K562 (cell line): ENCODE data around the gene CDYL2. TPM values are rescaled to one million over a fixed set of nuclear protein-coding genes. Genes with fewer than 3 reads are reported as not detected.

Experiments
- MTF1 ChIP-seq: fragments of 250-450 bp; sonication (Bioruptor Pico); IDR thresholded peaks from 2 replicates; pipeline ENCODE4 v1.9.0; 2021; ENCODE audit warnings: moderate library complexity, mild to moderate bottlenecking, inconsistent platforms, borderline replicate concordance
- PHB2 ChIP-seq: fragments of 450-650 bp; IDR thresholded peaks from 2 replicates; pipeline ENCODE4 v1.6.1; 2017; ENCODE audit warnings: low read depth
- polyA plus RNA-seq, 8 experiments: library from polyadenylated mRNA; depleted of rRNA in 4 of 8; stranded (reverse) in 5 of 8; unstranded in 3 of 8; fragments of >200 nt; fragmentation: Nextera tagmentation in 2 of 8; fragmentation: Illumina TruSeq in 1 of 8; extraction: Ambion mirVana in 2 of 8; extraction: Trizol in 1 of 8; gene quantifications; 2 replicates each; pipeline versions ENCODE4 v1.2.1 to v1.2.3, GENCODE V29; 2011 to 2014; ENCODE audit warnings: inconsistent platforms in 1 of 8, missing spikeins in 1 of 8
- total RNA-seq, 7 experiments: library from RNA; depleted of rRNA in 6 of 7; stranded (reverse); fragments of >200 nt in 6 of 7; fragmentation: Illumina TruSeq in 2 of 7; extraction: Trizol in 2 of 7; gene quantifications; 2 replicates each; pipeline versions ENCODE4 v1.2.1 to v1.2.3, GENCODE V29; 2011 to 2021; ENCODE audit warnings: low replicate concordance in 1 of 7
- TF ChIP-seq, protein P1 (sequence below): sonication (generic); formaldehyde crosslinking; IDR thresholded peaks from 2 replicates; pipeline ENCODE4 v1.8.0; 2023; ENCODE audit warnings: missing genetic modification reagents, mild to moderate bottlenecking, borderline replicate concordance
- TF ChIP-seq, protein P2 (sequence below): fragments of 200-600 bp; sonication (generic); IDR thresholded peaks from one replicate; pipeline ENCODE4 v1.6.1; 2012; ENCODE audit warnings: mild to moderate bottlenecking, low read depth, low read length, inconsistent platforms
- TF ChIP-seq, protein P3 (sequence below): sonication (generic); formaldehyde crosslinking; IDR thresholded peaks from 2 replicates; pipeline ENCODE4 v1.8.1; 2023; ENCODE audit warnings: mild to moderate bottlenecking, missing genetic modification reagents
- TF ChIP-seq, protein P4 (sequence below): fragments of 250-450 bp; sonication (Bioruptor Pico); IDR thresholded peaks from 2 replicates; pipeline ENCODE4 v1.8.0; 2022; ENCODE audit warnings: moderate library complexity, mild to moderate bottlenecking, inconsistent platforms

Gene CDYL2
- total and polyA plus RNA-seq, 9 of the 15 experiments (the other 6 are each of a cell fraction or from before 2014, with no cell fraction given) = under 0.01 to 0.04 (median 0.01) TPM; not detected in 6

DNA sequence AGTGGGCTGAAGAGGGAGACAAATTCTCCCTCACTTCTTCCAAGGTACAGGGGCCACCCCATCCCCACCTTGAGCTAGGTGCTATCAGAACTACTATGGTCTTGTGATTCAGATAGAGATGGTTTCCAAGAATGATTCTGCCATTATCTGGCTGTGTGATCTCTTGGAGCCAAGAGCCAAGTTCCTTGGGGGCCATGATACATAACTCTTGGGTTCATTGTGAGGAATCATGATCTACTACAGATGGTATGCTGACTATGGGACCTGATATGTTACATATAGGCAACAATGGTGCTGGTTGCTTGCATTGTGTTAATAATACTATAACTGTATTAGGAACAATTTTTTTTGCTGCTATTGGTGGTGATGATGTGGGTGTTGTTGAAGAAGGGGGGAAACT, 217.9 kb downstream of the CDYL2 start (continued):
- TF ChIP-seq MTF1 (CRISPR knock-in tag) (no peak), PHB2 (no peak)
- TF ChIP-seq, protein P1, sequence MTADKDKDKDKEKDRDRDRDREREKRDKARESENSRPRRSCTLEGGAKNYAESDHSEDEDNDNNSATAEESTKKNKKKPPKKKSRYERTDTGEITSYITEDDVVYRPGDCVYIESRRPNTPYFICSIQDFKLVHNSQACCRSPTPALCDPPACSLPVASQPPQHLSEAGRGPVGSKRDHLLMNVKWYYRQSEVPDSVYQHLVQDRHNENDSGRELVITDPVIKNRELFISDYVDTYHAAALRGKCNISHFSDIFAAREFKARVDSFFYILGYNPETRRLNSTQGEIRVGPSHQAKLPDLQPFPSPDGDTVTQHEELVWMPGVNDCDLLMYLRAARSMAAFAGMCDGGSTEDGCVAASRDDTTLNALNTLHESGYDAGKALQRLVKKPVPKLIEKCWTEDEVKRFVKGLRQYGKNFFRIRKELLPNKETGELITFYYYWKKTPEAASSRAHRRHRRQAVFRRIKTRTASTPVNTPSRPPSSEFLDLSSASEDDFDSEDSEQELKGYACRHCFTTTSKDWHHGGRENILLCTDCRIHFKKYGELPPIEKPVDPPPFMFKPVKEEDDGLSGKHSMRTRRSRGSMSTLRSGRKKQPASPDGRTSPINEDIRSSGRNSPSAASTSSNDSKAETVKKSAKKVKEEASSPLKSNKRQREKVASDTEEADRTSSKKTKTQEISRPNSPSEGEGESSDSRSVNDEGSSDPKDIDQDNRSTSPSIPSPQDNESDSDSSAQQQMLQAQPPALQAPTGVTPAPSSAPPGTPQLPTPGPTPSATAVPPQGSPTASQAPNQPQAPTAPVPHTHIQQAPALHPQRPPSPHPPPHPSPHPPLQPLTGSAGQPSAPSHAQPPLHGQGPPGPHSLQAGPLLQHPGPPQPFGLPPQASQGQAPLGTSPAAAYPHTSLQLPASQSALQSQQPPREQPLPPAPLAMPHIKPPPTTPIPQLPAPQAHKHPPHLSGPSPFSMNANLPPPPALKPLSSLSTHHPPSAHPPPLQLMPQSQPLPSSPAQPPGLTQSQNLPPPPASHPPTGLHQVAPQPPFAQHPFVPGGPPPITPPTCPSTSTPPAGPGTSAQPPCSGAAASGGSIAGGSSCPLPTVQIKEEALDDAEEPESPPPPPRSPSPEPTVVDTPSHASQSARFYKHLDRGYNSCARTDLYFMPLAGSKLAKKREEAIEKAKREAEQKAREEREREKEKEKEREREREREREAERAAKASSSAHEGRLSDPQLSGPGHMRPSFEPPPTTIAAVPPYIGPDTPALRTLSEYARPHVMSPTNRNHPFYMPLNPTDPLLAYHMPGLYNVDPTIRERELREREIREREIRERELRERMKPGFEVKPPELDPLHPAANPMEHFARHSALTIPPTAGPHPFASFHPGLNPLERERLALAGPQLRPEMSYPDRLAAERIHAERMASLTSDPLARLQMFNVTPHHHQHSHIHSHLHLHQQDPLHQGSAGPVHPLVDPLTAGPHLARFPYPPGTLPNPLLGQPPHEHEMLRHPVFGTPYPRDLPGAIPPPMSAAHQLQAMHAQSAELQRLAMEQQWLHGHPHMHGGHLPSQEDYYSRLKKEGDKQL (CRISPR knock-in tag) = no peak
- TF ChIP-seq, protein P2, sequence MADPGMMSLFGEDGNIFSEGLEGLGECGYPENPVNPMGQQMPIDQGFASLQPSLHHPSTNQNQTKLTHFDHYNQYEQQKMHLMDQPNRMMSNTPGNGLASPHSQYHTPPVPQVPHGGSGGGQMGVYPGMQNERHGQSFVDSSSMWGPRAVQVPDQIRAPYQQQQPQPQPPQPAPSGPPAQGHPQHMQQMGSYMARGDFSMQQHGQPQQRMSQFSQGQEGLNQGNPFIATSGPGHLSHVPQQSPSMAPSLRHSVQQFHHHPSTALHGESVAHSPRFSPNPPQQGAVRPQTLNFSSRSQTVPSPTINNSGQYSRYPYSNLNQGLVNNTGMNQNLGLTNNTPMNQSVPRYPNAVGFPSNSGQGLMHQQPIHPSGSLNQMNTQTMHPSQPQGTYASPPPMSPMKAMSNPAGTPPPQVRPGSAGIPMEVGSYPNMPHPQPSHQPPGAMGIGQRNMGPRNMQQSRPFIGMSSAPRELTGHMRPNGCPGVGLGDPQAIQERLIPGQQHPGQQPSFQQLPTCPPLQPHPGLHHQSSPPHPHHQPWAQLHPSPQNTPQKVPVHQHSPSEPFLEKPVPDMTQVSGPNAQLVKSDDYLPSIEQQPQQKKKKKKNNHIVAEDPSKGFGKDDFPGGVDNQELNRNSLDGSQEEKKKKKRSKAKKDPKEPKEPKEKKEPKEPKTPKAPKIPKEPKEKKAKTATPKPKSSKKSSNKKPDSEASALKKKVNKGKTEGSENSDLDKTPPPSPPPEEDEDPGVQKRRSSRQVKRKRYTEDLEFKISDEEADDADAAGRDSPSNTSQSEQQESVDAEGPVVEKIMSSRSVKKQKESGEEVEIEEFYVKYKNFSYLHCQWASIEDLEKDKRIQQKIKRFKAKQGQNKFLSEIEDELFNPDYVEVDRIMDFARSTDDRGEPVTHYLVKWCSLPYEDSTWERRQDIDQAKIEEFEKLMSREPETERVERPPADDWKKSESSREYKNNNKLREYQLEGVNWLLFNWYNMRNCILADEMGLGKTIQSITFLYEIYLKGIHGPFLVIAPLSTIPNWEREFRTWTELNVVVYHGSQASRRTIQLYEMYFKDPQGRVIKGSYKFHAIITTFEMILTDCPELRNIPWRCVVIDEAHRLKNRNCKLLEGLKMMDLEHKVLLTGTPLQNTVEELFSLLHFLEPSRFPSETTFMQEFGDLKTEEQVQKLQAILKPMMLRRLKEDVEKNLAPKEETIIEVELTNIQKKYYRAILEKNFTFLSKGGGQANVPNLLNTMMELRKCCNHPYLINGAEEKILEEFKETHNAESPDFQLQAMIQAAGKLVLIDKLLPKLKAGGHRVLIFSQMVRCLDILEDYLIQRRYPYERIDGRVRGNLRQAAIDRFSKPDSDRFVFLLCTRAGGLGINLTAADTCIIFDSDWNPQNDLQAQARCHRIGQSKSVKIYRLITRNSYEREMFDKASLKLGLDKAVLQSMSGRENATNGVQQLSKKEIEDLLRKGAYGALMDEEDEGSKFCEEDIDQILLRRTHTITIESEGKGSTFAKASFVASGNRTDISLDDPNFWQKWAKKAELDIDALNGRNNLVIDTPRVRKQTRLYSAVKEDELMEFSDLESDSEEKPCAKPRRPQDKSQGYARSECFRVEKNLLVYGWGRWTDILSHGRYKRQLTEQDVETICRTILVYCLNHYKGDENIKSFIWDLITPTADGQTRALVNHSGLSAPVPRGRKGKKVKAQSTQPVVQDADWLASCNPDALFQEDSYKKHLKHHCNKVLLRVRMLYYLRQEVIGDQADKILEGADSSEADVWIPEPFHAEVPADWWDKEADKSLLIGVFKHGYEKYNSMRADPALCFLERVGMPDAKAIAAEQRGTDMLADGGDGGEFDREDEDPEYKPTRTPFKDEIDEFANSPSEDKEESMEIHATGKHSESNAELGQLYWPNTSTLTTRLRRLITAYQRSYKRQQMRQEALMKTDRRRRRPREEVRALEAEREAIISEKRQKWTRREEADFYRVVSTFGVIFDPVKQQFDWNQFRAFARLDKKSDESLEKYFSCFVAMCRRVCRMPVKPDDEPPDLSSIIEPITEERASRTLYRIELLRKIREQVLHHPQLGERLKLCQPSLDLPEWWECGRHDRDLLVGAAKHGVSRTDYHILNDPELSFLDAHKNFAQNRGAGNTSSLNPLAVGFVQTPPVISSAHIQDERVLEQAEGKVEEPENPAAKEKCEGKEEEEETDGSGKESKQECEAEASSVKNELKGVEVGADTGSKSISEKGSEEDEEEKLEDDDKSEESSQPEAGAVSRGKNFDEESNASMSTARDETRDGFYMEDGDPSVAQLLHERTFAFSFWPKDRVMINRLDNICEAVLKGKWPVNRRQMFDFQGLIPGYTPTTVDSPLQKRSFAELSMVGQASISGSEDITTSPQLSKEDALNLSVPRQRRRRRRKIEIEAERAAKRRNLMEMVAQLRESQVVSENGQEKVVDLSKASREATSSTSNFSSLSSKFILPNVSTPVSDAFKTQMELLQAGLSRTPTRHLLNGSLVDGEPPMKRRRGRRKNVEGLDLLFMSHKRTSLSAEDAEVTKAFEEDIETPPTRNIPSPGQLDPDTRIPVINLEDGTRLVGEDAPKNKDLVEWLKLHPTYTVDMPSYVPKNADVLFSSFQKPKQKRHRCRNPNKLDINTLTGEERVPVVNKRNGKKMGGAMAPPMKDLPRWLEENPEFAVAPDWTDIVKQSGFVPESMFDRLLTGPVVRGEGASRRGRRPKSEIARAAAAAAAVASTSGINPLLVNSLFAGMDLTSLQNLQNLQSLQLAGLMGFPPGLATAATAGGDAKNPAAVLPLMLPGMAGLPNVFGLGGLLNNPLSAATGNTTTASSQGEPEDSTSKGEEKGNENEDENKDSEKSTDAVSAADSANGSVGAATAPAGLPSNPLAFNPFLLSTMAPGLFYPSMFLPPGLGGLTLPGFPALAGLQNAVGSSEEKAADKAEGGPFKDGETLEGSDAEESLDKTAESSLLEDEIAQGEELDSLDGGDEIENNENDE = no peak
- TF ChIP-seq, protein P3, sequence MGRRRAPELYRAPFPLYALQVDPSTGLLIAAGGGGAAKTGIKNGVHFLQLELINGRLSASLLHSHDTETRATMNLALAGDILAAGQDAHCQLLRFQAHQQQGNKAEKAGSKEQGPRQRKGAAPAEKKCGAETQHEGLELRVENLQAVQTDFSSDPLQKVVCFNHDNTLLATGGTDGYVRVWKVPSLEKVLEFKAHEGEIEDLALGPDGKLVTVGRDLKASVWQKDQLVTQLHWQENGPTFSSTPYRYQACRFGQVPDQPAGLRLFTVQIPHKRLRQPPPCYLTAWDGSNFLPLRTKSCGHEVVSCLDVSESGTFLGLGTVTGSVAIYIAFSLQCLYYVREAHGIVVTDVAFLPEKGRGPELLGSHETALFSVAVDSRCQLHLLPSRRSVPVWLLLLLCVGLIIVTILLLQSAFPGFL (CRISPR knock-in tag) = no peak
- TF ChIP-seq, protein P4, sequence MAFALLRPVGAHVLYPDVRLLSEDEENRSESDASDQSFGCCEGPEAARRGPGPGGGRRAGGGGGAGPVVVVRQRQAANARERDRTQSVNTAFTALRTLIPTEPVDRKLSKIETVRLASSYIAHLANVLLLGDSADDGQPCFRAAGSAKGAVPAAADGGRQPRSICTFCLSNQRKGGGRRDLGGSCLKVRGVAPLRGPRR (CRISPR knock-in tag) = no peak
